Esophagus squamous epithelium (tissue), 5 donors: Measurements from ENCODE around the gene CCDC152. TPM values are rescaled to one million over a fixed set of nuclear protein-coding genes. Genes with fewer than 3 reads are reported as not detected.
"Not testable (repeated sequence)": the region's sequence is repeated elsewhere in the genome, so short reads cannot be mapped to it uniquely, and the experiment has no call there.

Source experiments
- DNase-seq: peaks from one replicate; lab custom pipeline; 2025; lab: John Stamatoyannopoulos, UW
- H3K27ac ChIP-seq, 4 donors: fragments of 200-600 bp; sonication (generic); one replicate each; pipeline ENCODE4 v1.5.1; 2016 to 2019; ENCODE audit warnings: mild to moderate bottlenecking in 1 of 4
- H3K27me3 ChIP-seq, 4 donors: fragments of 200-600 bp; sonication (generic); 1 replicate in 3 of 4; 2 replicates in 1 of 4; pipeline versions ENCODE4 v1.5.1 to v1.6.0; 2017 to 2021; ENCODE audit warnings: antibody characterized with exemption in 1 of 4
- H3K36me3 ChIP-seq, 3 donors: fragments of 200-600 bp; sonication (generic); one replicate each; pipeline ENCODE4 v1.5.1; 2016 to 2019
- H3K4me1 ChIP-seq, 3 donors: fragments of 200-600 bp; sonication (generic); one replicate each; pipeline ENCODE4 v1.5.1; 2017 to 2019
- H3K4me3 ChIP-seq, 4 donors: fragments of 200-600 bp; sonication (generic); 1 replicate in 3 of 4; 2 replicates in 1 of 4; pipeline ENCODE4 v1.5.1; 2016 to 2019; ENCODE audit warnings: mild to moderate bottlenecking in 2 of 4, moderate library complexity in 1 of 4
- H3K9me3 ChIP-seq, 3 donors: fragments of 200-600 bp; sonication (generic); one replicate each; pipeline ENCODE4 v1.5.1; 2016 to 2019
- POLR2A ChIP-seq, 4 donors: fragments of 450-650 bp; IDR thresholded peaks; one replicate each; pipeline ENCODE4 v1.6.1; 2017; ENCODE audit warnings: antibody characterized with exemption in 4 of 4, mild to moderate bottlenecking in 4 of 4, moderate library complexity in 3 of 4
- WGBS, 2 donors: methylation state at CpG; one replicate each; pipeline ENCODE4 v1.1.5; 2018; 5-methylcytosine and 5-hydroxymethylcytosine counted together
- intact Hi-C: fragments of 100-400 bp; cut with DNase I; formaldehyde crosslinking; loops from one replicate; pipeline ENCODE4 v1.15.0; 2022
- total RNA-seq, 4 donors: library from RNA; depleted of rRNA; stranded (reverse); fragments of >200 nt; gene quantifications; one replicate each; pipeline ENCODE4 v1.1.0, GENCODE V29; 2016
- TF ChIP-seq, protein P1 (sequence below), 6 experiments: fragments of 450-650 bp in 4 of 6; fragments of 200-600 bp in 2 of 6; sonication (generic) in 2 of 6; IDR thresholded peaks; one replicate each; pipeline ENCODE4 v1.5.1; 2016 to 2019; ENCODE audit warnings: antibody characterized with exemption in 6 of 6, mild to moderate bottlenecking in 4 of 6, moderate library complexity in 4 of 6
- donor health status: DM: yes; HTN: yes; CAD: no.

The CCDC152 gene
- total RNA-seq, 4 donors from 2014 or later, result 0.08 to 0.44 (median 0.38) TPM

DNA sequence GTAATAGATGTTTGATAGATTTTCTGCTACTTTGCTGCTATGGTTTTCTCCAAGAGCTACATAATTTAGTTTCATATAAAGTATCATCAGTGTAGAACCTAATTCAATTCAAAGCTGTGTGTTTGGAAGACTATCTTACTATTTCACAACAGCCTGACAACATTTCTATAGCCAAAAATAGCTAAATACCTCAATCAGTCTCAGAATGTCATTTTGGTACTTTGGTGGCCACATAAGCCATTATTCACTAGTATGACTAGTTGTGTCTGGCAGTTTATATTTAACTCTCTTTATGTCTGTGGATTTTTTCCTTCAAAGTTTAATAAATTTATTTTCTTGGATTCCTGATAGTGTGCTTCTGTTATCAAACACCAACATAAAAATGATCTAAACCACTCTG is 35.1 kb upstream of the CCDC152 start:
- H3K27ac ChIP-seq, result no peak overlapping the region
- peaks cover 0 to 9% (median 0%) of the 10 kb centered on the region in 3 donors for H3K36me3 ChIP-seq
- TF ChIP-seq, protein P1, sequence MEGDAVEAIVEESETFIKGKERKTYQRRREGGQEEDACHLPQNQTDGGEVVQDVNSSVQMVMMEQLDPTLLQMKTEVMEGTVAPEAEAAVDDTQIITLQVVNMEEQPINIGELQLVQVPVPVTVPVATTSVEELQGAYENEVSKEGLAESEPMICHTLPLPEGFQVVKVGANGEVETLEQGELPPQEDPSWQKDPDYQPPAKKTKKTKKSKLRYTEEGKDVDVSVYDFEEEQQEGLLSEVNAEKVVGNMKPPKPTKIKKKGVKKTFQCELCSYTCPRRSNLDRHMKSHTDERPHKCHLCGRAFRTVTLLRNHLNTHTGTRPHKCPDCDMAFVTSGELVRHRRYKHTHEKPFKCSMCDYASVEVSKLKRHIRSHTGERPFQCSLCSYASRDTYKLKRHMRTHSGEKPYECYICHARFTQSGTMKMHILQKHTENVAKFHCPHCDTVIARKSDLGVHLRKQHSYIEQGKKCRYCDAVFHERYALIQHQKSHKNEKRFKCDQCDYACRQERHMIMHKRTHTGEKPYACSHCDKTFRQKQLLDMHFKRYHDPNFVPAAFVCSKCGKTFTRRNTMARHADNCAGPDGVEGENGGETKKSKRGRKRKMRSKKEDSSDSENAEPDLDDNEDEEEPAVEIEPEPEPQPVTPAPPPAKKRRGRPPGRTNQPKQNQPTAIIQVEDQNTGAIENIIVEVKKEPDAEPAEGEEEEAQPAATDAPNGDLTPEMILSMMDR (IDR thresholded peaks at IDR 0.05), result no peak
- TF ChIP-seq POLR2A (IDR thresholded peaks at IDR 0.05), result no peak
- no peaks in the 10 kb centered on the region for H3K4me1 ChIP-seq
- no peak for DNase-seq
- H3K27me3 ChIP-seq, result no peaks in the 10 kb centered on the region
- H3K9me3 ChIP-seq, result no peaks in the 10 kb centered on the region
- H3K4me3 ChIP-seq, result no peak overlapping the region
- intact Hi-C loops, result no loop called here

DNA sequence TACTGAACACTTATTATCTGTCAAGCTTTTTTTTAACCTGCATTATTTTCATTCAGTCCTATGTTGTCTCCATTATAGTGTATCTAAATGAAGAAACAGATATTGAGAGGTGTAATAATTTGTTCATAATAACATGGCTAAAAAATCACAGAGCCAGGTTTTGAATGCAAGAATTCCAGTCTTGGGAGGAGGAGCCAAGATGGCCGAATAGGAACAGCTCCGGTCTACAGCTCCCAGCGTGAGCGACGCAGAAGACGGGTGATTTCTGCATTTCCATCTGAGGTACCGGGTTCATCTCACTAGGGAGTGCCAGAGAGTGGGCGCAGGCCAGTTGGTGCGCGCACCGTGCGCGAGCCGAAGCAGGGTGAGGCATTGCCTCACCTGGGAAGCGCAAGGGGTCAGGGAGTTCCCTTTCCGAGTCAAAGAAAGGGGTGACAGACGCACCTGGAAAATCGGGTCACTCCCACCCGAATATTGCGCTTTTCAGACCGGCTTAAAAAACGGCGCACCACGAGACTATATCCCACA is 22.0 kb upstream of the CCDC152 start:
- intact Hi-C loops, H3K4me1 ChIP-seq, H3K4me3 ChIP-seq, H3K27me3 ChIP-seq, H3K27ac ChIP-seq, H3K9me3 ChIP-seq, H3K36me3 ChIP-seq, DNase-seq: not testable (repeated sequence)
- WGBS, 2 donors, result 88 to 94% methylated on average over 11 of the region's 24 CpGs

DNA sequence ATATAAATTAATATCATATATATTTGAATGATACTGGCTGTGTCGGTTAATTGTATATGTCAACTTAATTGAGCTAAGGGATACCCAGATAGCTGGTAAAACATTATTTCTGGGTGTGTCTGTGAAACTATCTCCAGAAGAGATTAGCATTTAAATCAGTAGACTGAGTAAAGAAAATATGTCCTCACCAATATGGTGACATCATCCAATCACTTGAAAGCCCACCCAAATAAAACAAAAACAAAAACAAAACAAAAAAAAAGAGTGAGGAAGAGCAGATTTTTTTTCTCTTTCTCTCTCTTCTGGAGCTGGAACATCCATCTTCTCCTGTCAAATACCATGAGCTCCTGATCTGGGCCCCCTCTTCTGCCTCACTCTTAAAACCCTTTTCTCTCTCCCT is 15.7 kb upstream of the CCDC152 start:
- H3K9me3 ChIP-seq, result no peaks in the 10 kb centered on the region
- no peak for DNase-seq
- no peak overlapping the region for H3K27ac ChIP-seq
- H3K27me3 ChIP-seq, result no peaks in the 10 kb centered on the region
- WGBS, 2 donors, result 89 to 96% methylated on average over 1 of the region's 1 CpG
- no peaks in the 10 kb centered on the region for H3K4me1 ChIP-seq
- TF ChIP-seq, protein P1 (IDR thresholded peaks at IDR 0.05), result no peak
- H3K36me3 ChIP-seq, result no peaks in the 10 kb centered on the region
- intact Hi-C loops, result no loop called here
- H3K4me3 ChIP-seq, result no peak overlapping the region

DNA sequence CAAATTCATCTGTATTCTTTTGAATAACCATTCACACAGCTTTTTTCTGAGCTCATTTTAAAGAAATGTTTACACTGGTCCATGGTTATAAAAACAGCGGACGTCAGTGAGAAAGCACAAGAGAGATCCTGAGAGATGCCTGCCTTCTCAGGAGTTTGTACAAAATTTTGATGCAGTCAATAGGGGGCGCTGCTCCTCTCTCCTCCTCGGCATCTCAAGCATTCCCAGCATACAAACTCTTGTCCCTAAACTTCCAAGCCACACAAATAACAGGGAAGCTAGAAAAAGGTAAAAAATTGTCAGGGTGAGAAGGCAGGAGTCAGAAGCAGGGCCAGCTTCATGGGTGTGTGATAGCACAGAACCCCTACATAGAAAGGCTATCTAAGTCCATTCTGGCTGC is 11.2 kb upstream of the CCDC152 start:
- Histone ChIP-seq H3K27ac (no peak overlapping the region), H3K27me3 (no peaks in the 10 kb centered on the region), H3K9me3 (no peaks in the 10 kb centered on the region), H3K4me1 (peaks cover 0 to 4% (median 0%) of the 10 kb centered on the region in 3 donors), H3K4me3 (no peak overlapping the region), H3K36me3 (no peaks in the 10 kb centered on the region)
- 16 to 23% methylated on average over 4 of the region's 4 CpGs for WGBS, 2 donors
- DNase-seq, result no peak
- TF ChIP-seq, protein P1 (IDR thresholded peaks at IDR 0.05), result peak in 2 of 6 experiments; percentile 12 to 39
- no peak for TF ChIP-seq POLR2A (IDR thresholded peaks at IDR 0.05)
- intact Hi-C loops, result no loop called here

DNA sequence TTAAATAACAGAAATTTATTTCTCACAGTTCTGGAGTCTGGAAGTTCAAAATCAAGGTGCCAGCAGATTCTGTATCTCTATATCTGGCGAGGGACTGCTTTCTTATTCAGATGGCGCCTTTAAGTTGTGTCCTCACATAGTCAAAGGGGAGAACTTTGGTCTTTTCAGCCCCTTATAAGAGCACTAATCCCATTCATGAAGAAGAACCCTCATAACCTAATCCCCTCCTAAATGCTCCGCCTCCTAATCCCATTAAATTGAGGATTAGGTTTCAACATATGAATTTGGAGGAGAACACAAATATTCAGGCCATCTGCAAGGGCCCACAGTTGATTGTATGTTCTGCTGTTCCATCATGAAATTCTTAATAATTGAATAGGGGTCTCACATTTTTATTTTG is 10.8 kb upstream of the CCDC152 start:
- H3K4me1 ChIP-seq, result peaks cover 0 to 8% (median 0%) of the 10 kb centered on the region in 3 donors
- no peaks in the 10 kb centered on the region for H3K36me3 ChIP-seq
- H3K9me3 ChIP-seq, result no peaks in the 10 kb centered on the region
- WGBS, 2 donors, result 88 to 95% methylated on average over 3 of the region's 3 CpGs
- no peak overlapping the region for H3K27ac ChIP-seq
- H3K27me3 ChIP-seq, result no peaks in the 10 kb centered on the region
- TF ChIP-seq POLR2A (IDR thresholded peaks at IDR 0.05), result no peak
- TF ChIP-seq, protein P1 (IDR thresholded peaks at IDR 0.05), result no peak
- no peak overlapping the region for H3K4me3 ChIP-seq
- no peak for DNase-seq
- intact Hi-C loops, result no loop called here

DNA sequence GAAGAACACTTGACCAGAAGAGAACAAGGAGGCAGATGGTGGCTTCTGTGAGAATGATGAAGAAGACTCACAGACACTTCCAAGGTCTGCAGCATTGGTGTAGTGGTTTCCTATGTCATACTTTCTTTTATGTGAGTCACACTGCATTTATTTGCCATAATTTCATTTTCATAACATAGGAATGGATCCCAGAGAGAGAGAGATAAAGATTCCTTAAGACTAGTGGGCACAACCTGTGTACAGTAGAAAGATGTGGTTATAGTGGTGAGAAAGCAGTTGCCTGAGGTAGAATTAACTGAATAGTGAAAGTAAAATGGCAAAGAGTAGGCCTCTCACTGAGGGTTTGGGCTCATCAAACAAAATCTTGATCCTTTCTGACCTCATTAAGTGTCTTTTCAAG is 7.6 kb upstream of the CCDC152 start:
- no peaks in the 10 kb centered on the region for H3K9me3 ChIP-seq
- DNase-seq, result no peak
- peaks cover 0 to 17% (median 0%) of the 10 kb centered on the region in 3 donors for H3K4me1 ChIP-seq
- H3K4me3 ChIP-seq, result no peak overlapping the region
- H3K27me3 ChIP-seq, result no peaks in the 10 kb centered on the region
- no peak for TF ChIP-seq POLR2A (IDR thresholded peaks at IDR 0.05)
- TF ChIP-seq, protein P1 (IDR thresholded peaks at IDR 0.05), result no peak
- no peak overlapping the region for H3K27ac ChIP-seq
- intact Hi-C loops, result no loop called here
- H3K36me3 ChIP-seq, result no peaks in the 10 kb centered on the region
